ENCODE results near the gene RERE.

DNA sequence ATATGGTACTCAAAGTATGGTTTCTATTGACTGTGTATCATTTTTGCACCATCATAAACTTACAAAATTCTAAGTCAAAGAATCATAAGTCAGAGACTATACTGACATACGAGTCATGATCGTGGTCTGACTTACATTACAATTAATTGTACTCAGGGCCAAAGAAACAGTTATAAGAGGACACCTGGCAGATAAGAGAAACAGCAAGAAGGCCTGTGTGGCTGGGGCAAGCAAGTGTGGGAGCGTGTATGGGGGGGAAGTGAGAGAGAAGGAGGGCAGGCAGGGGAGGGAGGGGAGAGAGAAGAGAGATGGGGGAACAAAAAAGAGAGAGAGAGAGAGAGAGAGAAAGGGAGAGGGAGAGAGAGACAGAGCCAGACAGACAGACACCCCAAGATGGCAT lies 70.9 kb downstream of the RERE start:
- TF ChIP-seq, protein P1, sequence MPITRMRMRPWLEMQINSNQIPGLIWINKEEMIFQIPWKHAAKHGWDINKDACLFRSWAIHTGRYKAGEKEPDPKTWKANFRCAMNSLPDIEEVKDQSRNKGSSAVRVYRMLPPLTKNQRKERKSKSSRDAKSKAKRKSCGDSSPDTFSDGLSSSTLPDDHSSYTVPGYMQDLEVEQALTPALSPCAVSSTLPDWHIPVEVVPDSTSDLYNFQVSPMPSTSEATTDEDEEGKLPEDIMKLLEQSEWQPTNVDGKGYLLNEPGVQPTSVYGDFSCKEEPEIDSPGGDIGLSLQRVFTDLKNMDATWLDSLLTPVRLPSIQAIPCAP (CRISPR knock-in tag; IDR thresholded peaks at IDR 0.05), result no peak
- TF ChIP-seq, protein P2, sequence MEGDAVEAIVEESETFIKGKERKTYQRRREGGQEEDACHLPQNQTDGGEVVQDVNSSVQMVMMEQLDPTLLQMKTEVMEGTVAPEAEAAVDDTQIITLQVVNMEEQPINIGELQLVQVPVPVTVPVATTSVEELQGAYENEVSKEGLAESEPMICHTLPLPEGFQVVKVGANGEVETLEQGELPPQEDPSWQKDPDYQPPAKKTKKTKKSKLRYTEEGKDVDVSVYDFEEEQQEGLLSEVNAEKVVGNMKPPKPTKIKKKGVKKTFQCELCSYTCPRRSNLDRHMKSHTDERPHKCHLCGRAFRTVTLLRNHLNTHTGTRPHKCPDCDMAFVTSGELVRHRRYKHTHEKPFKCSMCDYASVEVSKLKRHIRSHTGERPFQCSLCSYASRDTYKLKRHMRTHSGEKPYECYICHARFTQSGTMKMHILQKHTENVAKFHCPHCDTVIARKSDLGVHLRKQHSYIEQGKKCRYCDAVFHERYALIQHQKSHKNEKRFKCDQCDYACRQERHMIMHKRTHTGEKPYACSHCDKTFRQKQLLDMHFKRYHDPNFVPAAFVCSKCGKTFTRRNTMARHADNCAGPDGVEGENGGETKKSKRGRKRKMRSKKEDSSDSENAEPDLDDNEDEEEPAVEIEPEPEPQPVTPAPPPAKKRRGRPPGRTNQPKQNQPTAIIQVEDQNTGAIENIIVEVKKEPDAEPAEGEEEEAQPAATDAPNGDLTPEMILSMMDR (IDR thresholded peaks at IDR 0.05), result no peak
- TF ChIP-seq ZNF317 (CRISPR knock-in tag; IDR thresholded peaks at IDR 0.05; ENCODE audit: borderline replicate concordance, low read depth) (no peak), ESRRA (CRISPR knock-in tag; IDR thresholded peaks at IDR 0.05; ENCODE audit: borderline replicate concordance) (no peak), CREB1 (CRISPR knock-in tag; IDR thresholded peaks at IDR 0.05) (no peak), NFYB (CRISPR knock-in tag; conservative IDR thresholded peaks at IDR 0.05; ENCODE audit: low read depth) (no peak)
- TF ChIP-seq, protein P3, sequence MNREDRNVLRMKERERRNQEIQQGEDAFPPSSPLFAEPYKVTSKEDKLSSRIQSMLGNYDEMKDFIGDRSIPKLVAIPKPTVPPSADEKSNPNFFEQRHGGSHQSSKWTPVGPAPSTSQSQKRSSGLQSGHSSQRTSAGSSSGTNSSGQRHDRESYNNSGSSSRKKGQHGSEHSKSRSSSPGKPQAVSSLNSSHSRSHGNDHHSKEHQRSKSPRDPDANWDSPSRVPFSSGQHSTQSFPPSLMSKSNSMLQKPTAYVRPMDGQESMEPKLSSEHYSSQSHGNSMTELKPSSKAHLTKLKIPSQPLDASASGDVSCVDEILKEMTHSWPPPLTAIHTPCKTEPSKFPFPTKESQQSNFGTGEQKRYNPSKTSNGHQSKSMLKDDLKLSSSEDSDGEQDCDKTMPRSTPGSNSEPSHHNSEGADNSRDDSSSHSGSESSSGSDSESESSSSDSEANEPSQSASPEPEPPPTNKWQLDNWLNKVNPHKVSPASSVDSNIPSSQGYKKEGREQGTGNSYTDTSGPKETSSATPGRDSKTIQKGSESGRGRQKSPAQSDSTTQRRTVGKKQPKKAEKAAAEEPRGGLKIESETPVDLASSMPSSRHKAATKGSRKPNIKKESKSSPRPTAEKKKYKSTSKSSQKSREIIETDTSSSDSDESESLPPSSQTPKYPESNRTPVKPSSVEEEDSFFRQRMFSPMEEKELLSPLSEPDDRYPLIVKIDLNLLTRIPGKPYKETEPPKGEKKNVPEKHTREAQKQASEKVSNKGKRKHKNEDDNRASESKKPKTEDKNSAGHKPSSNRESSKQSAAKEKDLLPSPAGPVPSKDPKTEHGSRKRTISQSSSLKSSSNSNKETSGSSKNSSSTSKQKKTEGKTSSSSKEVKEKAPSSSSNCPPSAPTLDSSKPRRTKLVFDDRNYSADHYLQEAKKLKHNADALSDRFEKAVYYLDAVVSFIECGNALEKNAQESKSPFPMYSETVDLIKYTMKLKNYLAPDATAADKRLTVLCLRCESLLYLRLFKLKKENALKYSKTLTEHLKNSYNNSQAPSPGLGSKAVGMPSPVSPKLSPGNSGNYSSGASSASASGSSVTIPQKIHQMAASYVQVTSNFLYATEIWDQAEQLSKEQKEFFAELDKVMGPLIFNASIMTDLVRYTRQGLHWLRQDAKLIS (CRISPR knock-in tag; IDR thresholded peaks at IDR 0.05; ENCODE audit: borderline replicate concordance), result no peak
- TF ChIP-seq, protein P4, sequence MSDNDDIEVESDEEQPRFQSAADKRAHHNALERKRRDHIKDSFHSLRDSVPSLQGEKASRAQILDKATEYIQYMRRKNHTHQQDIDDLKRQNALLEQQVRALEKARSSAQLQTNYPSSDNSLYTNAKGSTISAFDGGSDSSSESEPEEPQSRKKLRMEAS (CRISPR knock-in tag; IDR thresholded peaks at IDR 0.05), result no peak

All from WTC11 (cell line).